Hepatocyte (in vitro differentiated cells): ENCODE measurements around the gene CHSY1. TPM values are rescaled to one million over a fixed set of nuclear protein-coding genes. Genes with fewer than 3 reads are reported as not detected.

Experiments
- DNase-seq: peaks from one replicate; pipeline ENCODE4 v3.0.0-alpha.2; 2016; ENCODE audit warnings: low spot score
- H2AFZ ChIP-seq: fragments of 200-600 bp; sonication (generic); 2 replicates; pipeline ENCODE4 v1.6.0; 2016; ENCODE audit warnings: antibody characterized with exemption, mild to moderate bottlenecking
- H3K27ac ChIP-seq: fragments of 200-600 bp; sonication (generic); 2 replicates; pipeline ENCODE4 v1.5.1; 2016; ENCODE audit warnings: mild to moderate bottlenecking
- H3K27me3 ChIP-seq: fragments of 200-600 bp; sonication (generic); 2 replicates; pipeline ENCODE4 v1.6.1; 2016
- H3K36me3 ChIP-seq: fragments of 200-600 bp; sonication (generic); replicated peaks from 2 replicates; pipeline ENCODE4 v1.5.1; 2016; ENCODE audit warnings: low read depth; ENCODE audit not compliant: insufficient read depth
- H3K4me1 ChIP-seq: fragments of 200-600 bp; sonication (generic); 2 replicates; pipeline ENCODE4 v1.5.1; 2016; ENCODE audit warnings: mild to moderate bottlenecking, moderate library complexity; ENCODE audit not compliant: insufficient read depth
- H3K4me2 ChIP-seq: fragments of 200-600 bp; sonication (generic); 2 replicates; pipeline ENCODE4 v1.6.0; 2016
- H3K4me3 ChIP-seq: fragments of 200-600 bp; sonication (generic); 2 replicates; pipeline ENCODE4 v1.5.1; 2016; ENCODE audit warnings: mild to moderate bottlenecking
- H3K79me2 ChIP-seq: fragments of 200-600 bp; sonication (generic); 2 replicates; pipeline ENCODE4 v1.6.0; 2017; ENCODE audit warnings: mild to moderate bottlenecking
- H3K9me2 ChIP-seq: fragments of 200-600 bp; sonication (generic); replicated peaks from 2 replicates; pipeline ENCODE4 v1.6.0; 2017; ENCODE audit warnings: mild to moderate bottlenecking; ENCODE audit not compliant: insufficient read depth
- H3K9me3 ChIP-seq: fragments of 200-600 bp; sonication (generic); 2 replicates; pipeline ENCODE4 v1.5.1; 2016; ENCODE audit warnings: low read depth, mild to moderate bottlenecking
- H4K20me1 ChIP-seq: fragments of 200-600 bp; sonication (generic); 2 replicates; pipeline ENCODE4 v1.6.0; 2016; ENCODE audit warnings: mild to moderate bottlenecking; ENCODE audit not compliant: insufficient read depth, poor library complexity, severe bottlenecking
- EZH2 ChIP-seq: fragments of 200-600 bp; sonication (generic); IDR thresholded peaks from 2 replicates; pipeline ENCODE4 v1.6.1; 2016; ENCODE audit warnings: antibody characterized with exemption, mild to moderate bottlenecking, borderline replicate concordance
- EZH2phosphoT487 ChIP-seq: fragments of 200-600 bp; sonication (generic); IDR thresholded peaks from one replicate; pipeline ENCODE4 v1.6.1; 2018; ENCODE audit warnings: antibody characterized with exemption, mild to moderate bottlenecking, low read depth, moderate library complexity; ENCODE audit not compliant: unreplicated experiment, severe bottlenecking
- WGBS: methylation state at CpG from one replicate; pipeline ENCODE4 v1.1.6; 2016; ENCODE audit warnings: low lambda C conversion rate; ENCODE audit errors: missing lambda C conversion rate; 5-methylcytosine and 5-hydroxymethylcytosine counted together
- polyA plus RNA-seq: library from polyadenylated mRNA; unstranded; fragments of >200 nt; fragmentation: Nextera tagmentation; extraction: Ambion mirVana; gene quantifications from 2 replicates; pipeline ENCODE4 v1.2.1, GENCODE V29; 2016
- total RNA-seq: library from RNA; depleted of rRNA; stranded (reverse); fragments of >200 nt; gene quantifications from 2 replicates; pipeline ENCODE4 v1.2.3, GENCODE V29; 2014
- TF ChIP-seq, protein P1 (sequence below): fragments of 200-600 bp; sonication (generic); IDR thresholded peaks from 2 replicates; pipeline ENCODE4 v1.5.1; 2016; ENCODE audit warnings: antibody characterized with exemption, mild to moderate bottlenecking; ENCODE audit not compliant: poor library complexity

Gene CHSY1
- total and polyA plus RNA-seq, 2 experiments from 2014 or later = 22.5 to 27.8 TPM

DNA sequence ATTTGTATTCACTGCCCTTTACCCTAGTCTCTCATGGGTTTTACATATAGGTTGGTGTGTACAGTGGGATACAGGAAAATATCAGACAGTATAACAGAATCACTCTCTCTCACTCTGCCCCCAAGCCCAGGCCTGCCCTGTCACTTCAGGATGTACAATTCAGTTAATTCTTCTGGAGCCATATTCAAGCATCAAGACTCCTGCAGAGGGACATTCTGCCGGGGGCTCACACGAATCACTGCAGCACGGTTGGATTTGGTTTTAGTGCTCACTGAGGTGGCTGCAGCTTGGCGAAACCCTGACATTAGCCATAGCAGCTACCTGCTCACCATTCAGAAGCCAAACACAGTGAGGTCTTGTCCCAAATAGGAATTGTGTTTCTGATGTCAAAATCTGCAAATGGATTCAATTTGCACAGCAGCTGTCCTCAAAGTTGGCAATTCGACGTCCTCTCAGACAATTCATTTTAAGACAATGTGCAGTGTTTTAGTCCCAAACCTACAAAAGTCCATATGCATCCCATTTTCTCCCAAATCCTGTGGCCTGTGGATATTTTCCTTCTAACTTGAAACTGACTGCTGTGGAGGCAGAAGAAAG is 82.9 kb downstream of the CHSY1 start:
- no peaks in the 10 kb centered on the region for H4K20me1 ChIP-seq
- no peaks in the 10 kb centered on the region for H3K9me3 ChIP-seq
- no peak overlapping the region for H3K4me2 ChIP-seq
- H3K4me3 ChIP-seq = no peak overlapping the region
- WGBS = 83% methylated on average over 6 of the region's 6 CpGs
- H3K36me3 ChIP-seq = no peaks in the 10 kb centered on the region
- H3K4me1 ChIP-seq = peaks cover 10% of the 10 kb centered on the region
- peak overlapping the region; percentile 93 for H3K27ac ChIP-seq
- TF ChIP-seq EZH2 = no peak
- TF ChIP-seq EZH2phosphoT487 = no peak
- TF ChIP-seq, protein P1, sequence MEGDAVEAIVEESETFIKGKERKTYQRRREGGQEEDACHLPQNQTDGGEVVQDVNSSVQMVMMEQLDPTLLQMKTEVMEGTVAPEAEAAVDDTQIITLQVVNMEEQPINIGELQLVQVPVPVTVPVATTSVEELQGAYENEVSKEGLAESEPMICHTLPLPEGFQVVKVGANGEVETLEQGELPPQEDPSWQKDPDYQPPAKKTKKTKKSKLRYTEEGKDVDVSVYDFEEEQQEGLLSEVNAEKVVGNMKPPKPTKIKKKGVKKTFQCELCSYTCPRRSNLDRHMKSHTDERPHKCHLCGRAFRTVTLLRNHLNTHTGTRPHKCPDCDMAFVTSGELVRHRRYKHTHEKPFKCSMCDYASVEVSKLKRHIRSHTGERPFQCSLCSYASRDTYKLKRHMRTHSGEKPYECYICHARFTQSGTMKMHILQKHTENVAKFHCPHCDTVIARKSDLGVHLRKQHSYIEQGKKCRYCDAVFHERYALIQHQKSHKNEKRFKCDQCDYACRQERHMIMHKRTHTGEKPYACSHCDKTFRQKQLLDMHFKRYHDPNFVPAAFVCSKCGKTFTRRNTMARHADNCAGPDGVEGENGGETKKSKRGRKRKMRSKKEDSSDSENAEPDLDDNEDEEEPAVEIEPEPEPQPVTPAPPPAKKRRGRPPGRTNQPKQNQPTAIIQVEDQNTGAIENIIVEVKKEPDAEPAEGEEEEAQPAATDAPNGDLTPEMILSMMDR = no peak
- no peak overlapping the region for H2AFZ ChIP-seq
- H3K9me2 ChIP-seq = no peaks in the 10 kb centered on the region
- DNase-seq = no peak
- H3K27me3 ChIP-seq = no peaks in the 10 kb centered on the region
- H3K79me2 ChIP-seq = peaks cover 2% of the 10 kb centered on the region

DNA sequence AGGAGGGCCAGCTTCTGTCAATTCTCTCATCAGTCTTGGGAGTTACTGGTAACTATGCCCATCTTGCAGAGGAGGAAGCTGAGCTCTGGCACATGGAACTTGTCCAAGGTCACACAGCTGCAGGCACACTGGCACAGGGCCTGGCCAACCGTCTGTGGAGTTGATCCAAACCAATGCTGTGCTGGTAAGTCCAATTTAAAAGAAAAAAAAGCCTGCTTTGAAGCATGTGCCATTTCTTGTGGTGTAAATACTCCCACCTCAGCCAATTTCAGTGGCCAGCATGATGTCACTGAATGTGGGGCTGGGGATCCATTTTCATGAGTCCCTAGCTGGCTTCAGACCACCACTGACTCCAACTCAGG is 83.4 kb downstream of the CHSY1 start:
- Histone ChIP-seq H3K4me2 (no peak overlapping the region), H3K27me3 (no peaks in the 10 kb centered on the region), H2AFZ (no peak overlapping the region), H3K9me2 (no peaks in the 10 kb centered on the region), H3K79me2 (peaks cover 2% of the 10 kb centered on the region), H3K27ac (peak overlapping the region; percentile 93), H3K4me1 (peaks cover 10% of the 10 kb centered on the region), H4K20me1 (no peaks in the 10 kb centered on the region), H3K36me3 (no peaks in the 10 kb centered on the region), H3K9me3 (no peaks in the 10 kb centered on the region), H3K4me3 (no peak overlapping the region)
- no peak for DNase-seq
- TF ChIP-seq, protein P1 = no peak
- TF ChIP-seq EZH2 (no peak), EZH2phosphoT487 (no peak)
- 76% methylated on average over 1 of the region's 1 CpG for WGBS

DNA sequence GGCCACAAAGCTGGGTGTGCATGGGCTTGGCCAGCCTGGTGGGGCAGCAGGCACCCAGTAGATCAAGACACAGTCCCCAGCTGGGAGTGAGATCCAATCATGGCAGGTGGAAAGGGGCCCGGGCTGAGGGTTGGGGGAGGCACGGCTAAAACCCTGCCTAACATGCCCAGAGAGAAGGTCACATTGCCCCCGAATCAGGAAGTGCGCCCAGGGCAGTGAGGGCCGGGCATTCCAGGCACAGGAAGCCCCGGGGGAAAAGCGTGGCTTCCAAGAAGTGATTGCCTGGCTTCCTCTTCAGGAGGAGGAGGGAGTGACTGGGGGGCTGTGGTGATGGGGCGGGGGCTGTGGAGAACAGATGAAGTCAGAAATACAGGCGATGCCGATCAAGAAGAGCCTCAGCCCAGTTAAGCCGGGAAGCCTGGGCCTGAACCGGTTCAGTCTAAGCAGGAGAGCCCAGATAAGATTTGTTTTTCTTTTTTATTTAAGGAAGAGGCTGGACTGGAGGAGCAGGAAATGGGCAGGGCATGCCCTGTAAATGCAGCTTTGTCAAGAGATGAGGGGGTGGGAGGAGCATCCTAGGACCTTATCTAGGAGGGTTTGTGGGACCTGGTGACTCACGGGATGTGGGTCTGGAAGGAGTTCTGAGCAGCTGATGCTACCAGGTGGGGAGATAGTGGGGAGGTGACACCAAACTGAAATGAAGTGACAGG is 83.9 kb downstream of the CHSY1 start:
- Histone ChIP-seq H3K9me3 (no peaks in the 10 kb centered on the region), H3K4me3 (no peak overlapping the region), H4K20me1 (no peaks in the 10 kb centered on the region), H3K79me2 (peaks cover 2% of the 10 kb centered on the region), H3K27me3 (no peaks in the 10 kb centered on the region), H3K4me2 (peak overlapping the region; percentile 48), H3K36me3 (no peaks in the 10 kb centered on the region), H3K9me2 (no peaks in the 10 kb centered on the region), H3K27ac (peak overlapping the region; percentile 93), H2AFZ (no peak overlapping the region), H3K4me1 (peaks cover 10% of the 10 kb centered on the region)
- TF ChIP-seq EZH2 (no peak), EZH2phosphoT487 (no peak)
- TF ChIP-seq, protein P1 = no peak
- 62% methylated on average over 13 of the region's 13 CpGs for WGBS
- peak; percentile 50 for DNase-seq
